HG03558 (cell line): ENCODE measurements around the gene TRIM27.
"Not testable (repeated sequence)": the region's sequence is repeated elsewhere in the genome, so short reads cannot be mapped to it uniquely, and the experiment has no call there.

Experiments
- ATAC-seq: cut with Tn5 transposase; IDR thresholded peaks from one replicate; pipeline ENCODE4 v1.9.1; 2021; ENCODE audit warnings: moderate number of reproducible peaks; ENCODE audit not compliant: unreplicated experiment; ENCODE audit errors: extremely low read depth

Gene TRIM27

DNA sequence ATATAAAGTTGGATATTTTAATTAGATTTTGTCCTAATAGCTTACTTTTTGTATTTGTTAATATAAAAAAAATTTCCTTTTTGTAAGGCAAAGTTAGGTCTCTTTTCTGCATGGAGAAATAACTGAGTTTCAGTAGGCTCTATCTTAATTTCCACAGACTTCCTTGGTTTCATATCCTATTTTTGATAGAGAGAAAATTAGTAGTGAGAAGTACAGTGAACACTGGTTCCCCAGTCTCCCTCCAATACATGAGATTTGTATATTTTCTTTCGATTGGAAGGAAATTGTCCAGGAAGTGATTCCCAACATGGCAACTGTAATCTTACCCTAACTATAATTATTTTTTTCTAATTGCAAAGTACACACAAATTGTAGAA, 26.4 kb downstream of the TRIM27 start:
- ATAC-seq: no peak

DNA sequence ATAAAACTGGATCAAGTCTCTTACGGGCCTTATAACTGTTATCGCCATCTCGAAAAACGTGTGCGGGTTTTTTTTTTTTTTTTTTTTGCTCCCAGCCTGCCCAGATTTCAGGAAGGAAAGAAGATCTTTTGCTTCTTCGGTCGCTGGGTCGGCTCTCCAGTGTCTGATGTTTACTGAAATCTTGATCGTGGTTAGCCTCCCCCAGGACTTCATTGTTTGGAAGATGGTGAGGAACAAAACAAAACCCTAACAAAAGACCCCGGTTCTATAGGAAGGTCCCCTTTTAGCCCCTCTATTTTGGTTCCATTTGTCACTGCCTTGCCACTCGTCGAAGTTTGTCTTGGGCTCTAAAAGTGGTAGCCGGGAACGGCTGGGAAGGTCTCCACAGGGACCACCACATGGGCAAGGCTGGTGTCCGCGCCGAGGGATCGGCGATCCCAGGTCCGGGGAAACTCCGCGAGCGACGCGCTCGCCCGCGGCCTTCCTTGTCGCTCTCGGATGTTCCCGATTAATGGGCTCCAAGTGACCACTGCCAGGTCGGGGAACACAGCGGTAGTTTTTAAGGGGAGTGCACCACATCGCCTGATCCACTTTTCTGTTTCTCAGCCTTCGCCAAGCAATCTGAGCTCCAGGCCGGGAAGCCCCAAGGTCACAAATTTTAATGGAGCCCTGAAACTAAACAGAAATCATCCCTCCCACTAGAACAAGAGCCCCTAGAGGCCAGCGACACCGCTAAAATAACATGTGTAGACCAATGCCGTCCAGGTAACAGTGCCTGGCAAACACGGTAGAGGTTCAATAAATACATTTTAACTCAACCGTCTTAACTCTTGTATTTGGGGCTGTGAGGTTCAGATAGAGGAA, 27.0 kb downstream of the TRIM27 start:
- ATAC-seq: no peak

DNA sequence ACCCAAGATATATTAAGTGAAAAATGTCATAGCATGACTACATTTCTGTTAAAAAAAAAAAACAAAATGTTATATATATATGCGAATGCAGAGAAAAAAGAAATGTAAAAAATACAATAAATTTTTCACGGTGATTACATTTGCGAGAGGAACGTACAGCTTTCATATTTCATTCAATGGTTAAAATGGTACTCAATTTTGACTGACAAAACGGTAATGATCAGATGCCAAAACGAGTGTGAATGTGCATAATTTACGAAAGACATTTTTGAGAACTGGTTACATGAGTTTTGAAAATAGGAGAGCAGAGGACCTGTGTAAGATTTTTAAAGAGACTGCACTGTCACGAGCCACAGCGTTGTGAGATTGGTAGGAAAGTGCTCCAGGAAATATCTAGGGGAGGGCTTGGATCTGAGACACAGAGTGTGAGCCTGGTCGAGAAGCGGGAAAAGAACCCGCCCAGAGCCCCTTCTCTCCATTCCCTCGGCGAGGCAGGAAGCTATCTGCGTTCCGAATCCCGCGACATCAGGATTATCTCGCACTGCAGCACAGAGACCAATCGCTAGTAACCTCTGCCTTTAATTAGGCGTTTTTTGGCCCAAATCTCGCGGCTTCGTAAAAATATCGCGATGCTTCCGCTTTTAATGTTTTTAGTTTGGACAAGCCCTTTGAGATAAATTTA, 28.5 kb downstream of the TRIM27 start:
- peak; percentile 29 for ATAC-seq

DNA sequence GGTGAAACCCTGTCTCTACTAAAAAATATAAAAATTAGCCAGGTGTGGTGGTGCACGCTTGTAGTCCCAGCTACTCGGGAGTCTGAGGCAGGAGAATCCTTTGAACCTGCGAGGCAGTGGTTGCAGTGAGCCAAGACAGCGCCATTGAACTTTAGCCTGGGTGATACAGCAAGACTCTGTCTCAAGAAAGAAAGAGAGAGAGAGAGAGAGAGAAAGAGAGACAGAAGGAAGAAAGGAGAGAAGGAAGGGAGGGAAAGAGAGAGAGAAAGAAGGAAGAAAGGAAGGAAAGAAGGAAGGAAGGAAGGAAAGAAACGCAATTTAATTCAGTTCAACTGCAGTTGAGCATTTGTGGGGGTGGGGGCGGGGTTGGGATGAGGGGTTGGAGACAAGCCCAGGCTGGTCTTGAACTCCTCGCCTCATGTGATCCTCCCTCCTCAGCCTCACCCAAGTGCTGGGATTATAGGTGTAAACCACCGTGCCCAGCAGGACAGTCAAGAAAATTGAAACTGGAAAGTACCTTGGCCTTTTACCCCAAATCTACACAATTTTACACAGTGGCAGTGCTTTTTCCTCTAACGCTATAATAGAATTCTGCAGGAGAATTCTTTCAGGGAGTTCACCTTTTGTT, 30.5 kb downstream of the TRIM27 start:
- ATAC-seq: no peak

DNA sequence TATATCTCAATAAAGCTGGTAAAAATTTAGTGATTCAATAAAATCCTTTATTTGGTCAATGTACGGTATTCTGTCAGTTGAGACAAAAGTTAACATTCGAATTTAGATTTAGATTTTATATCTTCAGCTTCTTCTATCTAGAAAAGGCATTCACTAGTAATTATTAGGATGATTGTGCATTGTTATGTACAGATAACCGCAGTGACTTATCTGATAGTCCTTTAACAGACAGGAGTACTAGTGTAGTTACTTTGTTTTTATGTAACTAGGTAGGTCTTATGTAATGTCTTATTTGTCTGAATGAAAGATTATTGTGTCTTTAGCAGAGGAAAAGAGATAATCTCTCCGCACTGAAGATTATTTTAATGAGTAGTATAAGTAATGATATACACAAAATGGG, 31.3 kb downstream of the TRIM27 start:
- no peak for ATAC-seq

- ATAC-seq: no peak
Observed at GRCh38 chr6:28887796-28888496, 35.8 kb downstream of the TRIM27 start.

DNA sequence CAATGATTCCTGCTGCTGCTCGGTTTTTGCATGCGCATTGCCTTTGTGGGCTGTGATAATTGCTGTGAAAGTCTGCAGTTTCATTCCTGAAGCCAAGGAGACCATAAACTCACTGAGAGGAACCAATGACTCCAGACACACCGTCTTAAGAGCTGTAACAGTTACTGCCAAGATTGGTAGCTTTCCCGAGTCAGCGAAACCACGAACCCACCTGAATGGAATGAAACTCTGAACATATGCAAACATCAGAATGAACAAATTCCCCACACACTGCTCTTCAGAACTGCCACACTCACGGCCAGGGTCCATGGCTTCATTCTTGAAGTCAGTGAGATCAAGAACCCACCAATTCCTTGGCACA, 37.7 kb downstream of the TRIM27 start:
- ATAC-seq: no peak

GRCh38 chr6:28884423-28885131, 39.2 kb downstream of the TRIM27 start:
- no peak for ATAC-seq

- ATAC-seq: no peak
Observed at GRCh38 chr6:28880894-28881780, 42.6 kb downstream of the TRIM27 start.

- ATAC-seq: no peak
Observed at GRCh38 chr6:28880519-28880893, 43.3 kb downstream of the TRIM27 start.

- no peak for ATAC-seq
Observed at GRCh38 chr6:28876710-28877109, 47.1 kb downstream of the TRIM27 start.

DNA sequence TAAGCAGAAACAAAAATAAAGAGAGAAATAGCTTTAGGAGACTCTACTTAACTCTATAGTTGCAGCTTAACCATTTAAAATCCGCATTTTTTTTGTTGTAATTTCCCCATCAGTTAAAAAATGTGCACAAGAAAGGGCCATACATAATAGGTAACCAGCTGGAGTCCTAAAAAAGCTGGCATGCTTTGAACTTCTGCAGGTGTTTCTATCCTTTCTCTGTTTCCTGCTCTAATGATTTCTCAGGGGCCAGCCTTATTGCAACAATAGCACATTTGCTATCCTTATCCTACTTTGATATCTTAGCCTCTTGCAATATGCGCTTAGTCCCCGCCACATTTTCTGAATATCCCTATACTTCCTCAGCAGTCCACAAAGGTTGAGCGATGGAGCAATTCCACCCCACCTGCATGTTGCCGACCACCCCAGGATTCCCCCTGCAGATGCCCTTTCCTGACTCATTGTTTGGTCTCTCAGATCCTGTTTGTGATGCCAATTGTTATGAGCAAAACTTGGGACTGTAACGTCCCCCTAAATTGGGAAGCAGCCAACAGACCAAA, 48.5 kb downstream of the TRIM27 start:
- ATAC-seq: no peak

DNA sequence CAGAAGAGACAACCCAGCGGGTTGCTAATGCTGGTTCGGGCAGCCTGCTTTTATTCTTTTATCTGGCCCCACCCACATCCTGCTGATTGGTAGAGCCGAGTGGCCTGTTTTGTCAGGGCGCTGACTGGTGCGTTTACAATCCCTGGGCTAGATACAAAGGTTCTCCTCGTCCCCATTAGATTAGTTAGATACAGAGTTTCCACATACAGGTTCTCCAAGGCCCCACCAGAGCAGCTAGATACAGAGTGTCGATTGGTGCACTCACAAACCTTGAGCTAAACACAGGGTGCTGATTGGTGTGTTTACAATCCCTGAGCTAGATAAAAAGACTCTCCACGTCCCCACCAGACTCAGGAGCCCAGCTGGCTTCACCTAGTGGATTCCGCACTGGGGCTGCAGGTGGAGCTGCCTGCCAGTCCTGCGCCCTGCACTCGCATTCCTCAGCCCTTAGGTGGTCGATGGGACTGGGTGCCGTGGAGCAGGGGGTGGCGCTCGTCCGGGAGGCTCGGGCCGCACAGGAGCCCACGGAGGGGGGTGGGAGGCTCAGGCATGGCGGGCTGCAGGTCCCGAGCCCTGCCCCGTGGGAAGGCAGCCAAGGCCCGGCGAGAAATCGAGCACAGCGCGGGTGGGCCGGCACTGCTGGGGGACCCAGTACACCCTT, 51.5 kb downstream of the TRIM27 start:
- not testable (repeated sequence) for ATAC-seq

DNA sequence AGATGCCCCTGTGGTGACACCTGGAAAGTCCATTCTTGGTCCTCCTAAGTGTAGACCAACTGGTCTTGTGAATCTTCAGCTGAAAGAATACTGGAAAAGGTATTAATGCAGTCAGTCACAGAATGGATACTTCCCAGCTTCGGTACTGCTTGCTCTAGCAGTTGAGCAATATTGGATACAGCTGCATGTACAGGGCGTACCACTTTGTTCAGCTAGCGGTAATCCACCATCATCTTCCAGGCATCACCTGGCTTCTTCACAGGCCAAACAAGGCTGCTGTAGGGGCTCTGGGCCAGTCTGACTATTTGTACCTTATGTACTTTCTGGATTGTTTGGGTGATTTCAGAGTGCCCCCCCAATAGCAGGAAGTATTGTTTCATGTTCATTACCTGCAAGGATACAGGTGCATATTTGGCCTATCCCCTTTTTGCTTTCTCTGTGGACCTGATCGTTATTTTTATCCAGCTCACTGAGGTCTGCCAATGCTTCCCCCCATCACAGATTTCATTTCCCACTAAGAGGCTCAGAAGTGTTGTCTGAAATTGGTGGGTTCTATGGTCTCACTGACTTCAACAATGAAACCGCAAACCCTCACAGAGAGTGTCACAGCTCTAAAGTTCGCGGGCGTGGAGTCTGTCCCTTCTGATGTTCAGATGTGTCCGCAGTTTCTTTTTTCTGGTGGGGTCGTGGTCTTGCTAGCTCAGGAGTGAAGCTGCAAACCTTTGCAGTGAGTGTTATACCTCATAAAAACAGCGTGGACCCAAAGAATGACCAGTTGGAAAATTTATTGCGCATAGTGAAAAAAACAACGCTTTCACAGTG, 52.2 kb downstream of the TRIM27 start:
- ATAC-seq: no peak

- ATAC-seq: no peak
Observed at GRCh38 chr6:28868873-28869272, 54.9 kb downstream of the TRIM27 start.

DNA sequence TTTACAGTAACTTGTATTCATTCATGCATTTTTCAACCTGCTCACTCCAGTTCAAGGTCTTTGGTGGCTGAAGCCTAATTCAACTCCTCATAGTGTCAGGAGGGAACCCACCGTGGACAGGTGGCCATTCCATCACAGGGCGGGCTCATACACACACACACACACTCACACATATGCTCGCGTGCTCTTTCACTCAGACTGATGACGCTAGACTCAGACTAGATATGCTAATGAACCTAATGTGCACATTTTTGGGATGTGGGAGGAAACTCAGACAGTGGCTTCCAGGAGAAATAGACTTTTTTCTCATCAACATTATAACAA, 56.7 kb downstream of the TRIM27 start:
- ATAC-seq: no peak

- ATAC-seq: not testable (repeated sequence)
Observed at GRCh38 chr6:28866205-28867085, 57.3 kb downstream of the TRIM27 start.
